HG02642 (cell line): ENCODE measurements around the gene PXN.
A peak's percentile ranks its signal among the peaks of the same experiment; 100 is the strongest.

Experiments used
- ATAC-seq: cut with Tn5 transposase; IDR thresholded peaks from one replicate; pipeline ENCODE4 v1.9.1; 2021; ENCODE audit warnings: mild to moderate bottlenecking; ENCODE audit not compliant: unreplicated experiment, poor library complexity

Gene PXN

GRCh38 chr12:120265473-120266179 lies at the start of gene PXN:
Gene PXN, minus strand, starts transcription at chr12:120265730. Its CDS starts 101 bp downstream, at chr12:120265629.
- peak; percentile 77 for ATAC-seq

- ATAC-seq = no peak
Measured at GRCh38 chr12:120314220-120314619, 48.7 kb upstream of the PXN start.

- ATAC-seq = peak; percentile 97
Measured at GRCh38 chr12:120301962-120302815, 36.7 kb upstream of the PXN start, which contains the start of gene SIRT4. Gene SIRT4, plus strand, starts transcription at chr12:120302321. Its CDS starts 1,241 bp downstream, at chr12:120303562.

GRCh38 chr12:120292661-120293531 lies 27.4 kb upstream of the PXN start, which contains the start of gene RNU4-1:
Gene RNU4-1, minus strand, starts transcription at chr12:120293237.
- peak; percentile 46 for ATAC-seq

- peak; percentile 10 for ATAC-seq
Measured at GRCh38 chr12:120292411-120292660, 26.8 kb upstream of the PXN start.

DNA sequence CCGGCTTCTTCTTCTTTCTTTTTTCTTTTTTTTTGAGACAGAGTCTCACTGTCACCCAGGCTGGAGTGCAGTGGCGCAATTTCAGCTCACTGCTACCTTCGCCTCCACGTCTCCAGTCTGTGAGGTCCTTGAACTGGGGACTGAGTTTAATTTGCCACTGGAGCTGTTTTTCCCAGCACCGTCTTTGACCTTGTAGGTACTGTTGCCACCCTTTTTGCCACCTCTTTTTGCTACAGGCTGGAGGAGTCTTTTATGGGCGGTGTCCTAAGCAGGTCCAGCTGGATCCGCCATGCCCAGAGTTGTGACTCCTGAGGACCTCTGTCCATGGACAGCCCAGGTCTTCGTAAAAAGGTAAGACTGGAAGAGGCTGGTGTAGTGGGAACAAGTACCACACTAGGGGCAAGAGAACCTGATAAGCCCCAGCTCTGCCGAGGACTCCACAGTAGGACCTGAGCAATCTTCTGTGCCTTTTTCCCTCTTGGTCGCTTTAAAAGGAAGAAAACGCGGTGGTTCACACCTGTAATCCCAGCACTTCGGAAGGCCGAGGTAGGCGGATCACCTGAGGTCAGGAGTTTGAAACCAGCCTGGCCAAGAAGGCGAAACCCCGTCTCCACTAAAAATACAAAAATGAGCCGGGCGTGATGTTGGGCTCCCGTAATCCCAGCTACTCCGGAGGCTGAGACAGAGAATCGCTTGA lies 25.2 kb upstream of the PXN start:
- no peak for ATAC-seq

- no peak for ATAC-seq
Measured at GRCh38 chr12:120287491-120287890, 22.0 kb upstream of the PXN start.

- ATAC-seq = no peak
Measured at GRCh38 chr12:120286768-120287490, 21.4 kb upstream of the PXN start.

DNA sequence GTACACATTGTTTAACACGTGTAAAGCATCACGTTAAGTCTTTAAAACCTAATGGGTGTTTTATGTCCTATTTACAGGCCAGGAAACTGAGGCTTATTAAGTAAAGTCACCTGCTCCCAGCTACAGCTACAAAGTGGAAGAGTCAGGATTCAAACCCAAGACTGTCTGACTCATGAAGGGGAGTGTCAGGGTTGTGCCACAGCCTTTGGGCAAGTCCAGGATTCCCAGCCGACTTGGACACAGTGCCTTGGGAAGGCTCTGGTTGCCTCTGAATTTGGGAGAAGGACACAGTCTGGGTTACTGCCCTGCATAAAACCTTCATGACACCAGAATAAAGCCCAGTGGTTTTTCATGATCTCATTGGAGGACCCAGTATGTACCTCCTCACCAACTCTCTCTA lies 18.9 kb upstream of the PXN start:
- ATAC-seq = no peak

- ATAC-seq = no peak
Measured at GRCh38 chr12:120283318-120283717, 17.8 kb upstream of the PXN start.

GRCh38 chr12:120278137-120279069 lies 12.9 kb upstream of the PXN start:
- ATAC-seq = no peak

- ATAC-seq = no peak
Measured at GRCh38 chr12:120276734-120277133, 11.2 kb upstream of the PXN start.

- ATAC-seq = no peak
Measured at GRCh38 chr12:120267736-120268135, 2.2 kb upstream of the PXN start.

DNA sequence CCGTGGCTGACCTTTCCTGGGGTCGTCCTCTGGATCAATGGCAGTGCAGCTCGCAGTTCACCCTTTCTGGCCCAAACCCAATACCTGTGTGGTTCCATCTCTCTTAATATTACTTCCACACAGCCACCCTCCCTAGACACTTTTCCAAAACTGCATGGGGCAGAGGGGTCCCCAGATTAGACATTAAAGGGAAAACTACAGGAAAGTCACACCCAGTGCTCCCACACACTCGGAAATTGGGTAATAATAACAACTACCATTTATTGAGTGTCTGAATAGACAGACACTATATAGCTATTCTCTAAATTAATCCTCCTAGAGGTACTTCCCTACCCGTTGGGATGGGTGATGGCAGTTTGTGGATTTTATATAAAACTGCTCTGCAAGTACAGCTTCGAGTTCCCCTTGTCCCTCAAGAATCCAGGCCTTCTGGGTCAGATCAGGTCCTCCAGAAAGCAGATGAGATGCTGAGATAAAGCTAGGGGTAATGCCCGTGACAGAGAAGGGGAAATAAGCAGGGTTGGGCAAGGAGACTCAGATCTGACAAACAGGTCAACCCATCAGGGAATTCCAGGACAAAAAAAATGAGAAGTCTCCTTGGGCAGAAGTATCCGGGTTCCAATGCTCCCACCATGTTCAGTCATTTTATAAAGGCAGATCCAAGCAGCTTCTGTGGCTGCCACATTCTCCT lies 795 bp upstream of the PXN start:
- no peak for ATAC-seq

- ATAC-seq = no peak
Measured at GRCh38 chr12:120264904-120265472, 542 bp downstream of the PXN start.

DNA sequence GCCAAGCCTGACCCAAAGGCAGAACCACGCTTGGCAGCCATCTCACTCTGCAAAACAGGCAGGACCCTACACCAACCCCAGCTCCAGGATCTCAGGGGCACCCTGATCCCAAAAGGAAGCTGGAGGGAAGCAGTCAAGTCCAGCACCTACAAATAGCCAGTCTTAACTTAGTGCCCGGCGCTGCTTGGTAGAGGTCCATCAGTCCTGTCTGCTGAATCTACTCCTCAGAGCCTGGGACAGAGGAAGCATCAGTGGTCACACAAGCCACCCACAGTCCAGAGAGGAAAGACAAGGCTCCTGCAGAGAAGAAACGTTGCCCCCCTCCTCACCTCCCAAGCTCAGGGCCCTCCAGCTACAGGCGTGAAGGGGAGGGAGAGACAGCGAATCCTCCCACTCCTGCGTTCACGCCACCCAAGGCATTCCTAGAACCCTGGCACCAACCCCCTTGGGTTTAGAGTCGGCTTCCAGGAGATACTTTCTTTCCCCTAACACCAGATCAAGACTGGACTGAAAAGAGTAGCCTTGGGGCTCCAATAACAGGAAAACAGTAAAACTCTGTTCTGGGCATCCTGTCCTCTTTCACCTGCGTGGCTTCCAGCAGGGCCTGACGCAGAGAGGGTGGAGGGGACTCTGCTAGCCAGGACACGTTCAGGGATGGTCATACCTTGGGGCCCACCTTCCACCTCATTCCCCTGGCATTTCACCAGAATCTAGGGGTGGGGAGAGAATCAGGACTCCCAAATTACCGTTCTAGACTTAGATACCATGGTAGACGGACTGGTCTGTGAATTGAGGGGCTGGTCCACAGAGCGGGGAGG lies 1.2 kb downstream of the PXN start:
- ATAC-seq = no peak

GRCh38 chr12:120263748-120264085 lies 1.8 kb downstream of the PXN start:
- ATAC-seq = no peak
